Nephron progenitor cell (in vitro differentiated cells): ENCODE measurements around the gene DPH7.
A peak's percentile ranks its signal among the peaks of the same experiment; 100 is the strongest.

Experiments used
- DNase-seq: peaks from one replicate; pipeline ENCODE4 v3.0.0; 2021
- H3K27ac Mint-ChIP-seq: 2 replicates; pipeline ENCODE4 v1.8.0; 2021; ENCODE audit warnings: mild to moderate bottlenecking, moderate library complexity, mixed read lengths
- H3K27me3 Mint-ChIP-seq: 2 replicates; pipeline ENCODE4 v1.8.0; 2021; ENCODE audit warnings: mild to moderate bottlenecking, low read depth, mixed read lengths; ENCODE audit not compliant: poor library complexity
- H3K36me3 Mint-ChIP-seq: 2 replicates; pipeline ENCODE4 v1.8.0; 2021; ENCODE audit warnings: low read depth, mixed read lengths
- H3K4me1 Mint-ChIP-seq: 2 replicates; pipeline ENCODE4 v1.8.0; 2021; ENCODE audit warnings: mixed read lengths
- H3K4me3 Mint-ChIP-seq: 2 replicates; pipeline ENCODE4 v1.8.0; 2021; ENCODE audit warnings: mild to moderate bottlenecking, moderate library complexity, mixed read lengths
- H3K9me3 Mint-ChIP-seq: 2 replicates; pipeline ENCODE4 v1.8.0; 2021; ENCODE audit warnings: mild to moderate bottlenecking, moderate library complexity, mixed read lengths
- TF ChIP-seq, protein P1 (sequence below): fragments of 200-600 bp; sonication (generic); IDR thresholded peaks from 2 replicates; pipeline ENCODE4 v1.5.0; 2021; ENCODE audit warnings: antibody characterized with exemption

Gene DPH7

DNA sequence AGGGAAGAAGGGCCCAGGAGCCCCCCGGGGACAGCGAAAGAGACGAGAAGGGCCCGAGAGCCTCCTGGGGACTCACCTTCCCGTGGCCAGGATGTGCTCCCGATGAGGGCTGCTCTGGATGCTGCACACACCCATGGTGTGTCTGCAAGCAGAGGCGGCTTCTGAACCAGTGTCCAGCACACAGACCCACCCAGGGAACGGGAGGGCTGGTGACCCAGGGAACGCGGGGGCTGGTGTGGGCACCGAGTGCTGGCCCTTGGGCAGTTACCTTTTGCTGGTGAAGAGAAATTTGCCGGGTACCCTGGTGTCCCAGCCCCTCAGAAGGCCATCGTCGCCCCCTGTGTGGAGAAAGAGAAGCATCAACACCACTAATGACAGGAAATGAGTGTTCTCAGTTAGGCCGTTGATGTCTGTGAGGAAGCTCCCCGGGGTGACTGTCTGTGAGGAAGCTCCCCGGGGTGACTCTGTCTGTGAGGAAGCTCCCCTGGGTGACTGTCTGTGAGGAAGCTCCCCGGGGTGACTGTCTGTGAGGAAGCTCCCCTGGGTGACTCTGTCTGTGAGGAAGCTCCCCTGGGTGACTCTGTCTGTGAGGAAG lies 13.8 kb downstream of the DPH7 start:
- TF ChIP-seq, protein P1, sequence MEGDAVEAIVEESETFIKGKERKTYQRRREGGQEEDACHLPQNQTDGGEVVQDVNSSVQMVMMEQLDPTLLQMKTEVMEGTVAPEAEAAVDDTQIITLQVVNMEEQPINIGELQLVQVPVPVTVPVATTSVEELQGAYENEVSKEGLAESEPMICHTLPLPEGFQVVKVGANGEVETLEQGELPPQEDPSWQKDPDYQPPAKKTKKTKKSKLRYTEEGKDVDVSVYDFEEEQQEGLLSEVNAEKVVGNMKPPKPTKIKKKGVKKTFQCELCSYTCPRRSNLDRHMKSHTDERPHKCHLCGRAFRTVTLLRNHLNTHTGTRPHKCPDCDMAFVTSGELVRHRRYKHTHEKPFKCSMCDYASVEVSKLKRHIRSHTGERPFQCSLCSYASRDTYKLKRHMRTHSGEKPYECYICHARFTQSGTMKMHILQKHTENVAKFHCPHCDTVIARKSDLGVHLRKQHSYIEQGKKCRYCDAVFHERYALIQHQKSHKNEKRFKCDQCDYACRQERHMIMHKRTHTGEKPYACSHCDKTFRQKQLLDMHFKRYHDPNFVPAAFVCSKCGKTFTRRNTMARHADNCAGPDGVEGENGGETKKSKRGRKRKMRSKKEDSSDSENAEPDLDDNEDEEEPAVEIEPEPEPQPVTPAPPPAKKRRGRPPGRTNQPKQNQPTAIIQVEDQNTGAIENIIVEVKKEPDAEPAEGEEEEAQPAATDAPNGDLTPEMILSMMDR, result no peak
- H3K27me3 Mint-ChIP-seq, result peaks cover 5% of the 10 kb centered on the region
- no peak for DNase-seq
- peaks cover 4% of the 10 kb centered on the region for H3K9me3 Mint-ChIP-seq
- H3K4me3 Mint-ChIP-seq, result no peak overlapping the region
- H3K27ac Mint-ChIP-seq, result no peak overlapping the region
- peaks cover 1% of the 10 kb centered on the region for H3K4me1 Mint-ChIP-seq
- H3K36me3 Mint-ChIP-seq, result peaks cover 49% of the 10 kb centered on the region

DNA sequence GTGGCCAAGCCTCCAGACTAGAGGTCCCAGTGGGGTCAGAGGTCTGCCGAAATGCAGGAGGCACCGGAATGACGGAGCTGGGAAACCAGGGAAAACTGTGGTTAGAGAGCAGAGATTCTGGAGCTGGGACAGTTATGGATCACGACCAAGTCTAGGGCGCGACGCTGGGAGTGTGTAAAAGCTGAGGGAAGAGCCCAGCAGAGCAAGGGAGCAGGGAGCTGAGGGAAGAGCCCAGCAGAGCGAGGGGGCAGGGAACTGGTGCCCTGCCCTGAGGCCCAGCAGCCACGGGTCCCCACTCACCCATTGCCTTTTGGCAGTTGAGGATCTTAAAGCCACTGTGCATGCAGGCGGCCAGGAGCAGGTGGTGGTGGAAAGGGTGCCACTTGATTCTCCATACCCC lies 14.6 kb downstream of the DPH7 start:
- no peak overlapping the region for H3K4me3 Mint-ChIP-seq
- H3K27ac Mint-ChIP-seq, result peak overlapping the region; percentile 89
- peaks cover 6% of the 10 kb centered on the region for H3K4me1 Mint-ChIP-seq
- peaks cover 57% of the 10 kb centered on the region for H3K36me3 Mint-ChIP-seq
- peaks cover 5% of the 10 kb centered on the region for H3K27me3 Mint-ChIP-seq
- TF ChIP-seq, protein P1, result no peak
- H3K9me3 Mint-ChIP-seq, result peaks cover 10% of the 10 kb centered on the region
- no peak for DNase-seq

- Mint-ChIP-seq H3K4me3 (no peak overlapping the region), H3K9me3 (peaks cover 10% of the 10 kb centered on the region), H3K36me3 (peaks cover 73% of the 10 kb centered on the region), H3K4me1 (peaks cover 6% of the 10 kb centered on the region), H3K27me3 (peaks cover 5% of the 10 kb centered on the region), H3K27ac (peak overlapping the region; percentile 57)
- TF ChIP-seq, protein P1, result no peak
- no peak for DNase-seq
Measured at GRCh38 chr9:137558127-137558526, 20.6 kb downstream of the DPH7 start.

GRCh38 chr9:137556069-137556838 lies 22.5 kb downstream of the DPH7 start:
- Mint-ChIP-seq H3K9me3 (peaks cover 10% of the 10 kb centered on the region), H3K4me3 (no peak overlapping the region), H3K4me1 (peaks cover 11% of the 10 kb centered on the region), H3K27me3 (peaks cover 2% of the 10 kb centered on the region), H3K27ac (no peak overlapping the region), H3K36me3 (peaks cover 59% of the 10 kb centered on the region)
- TF ChIP-seq, protein P1, result no peak
- DNase-seq, result no peak

DNA sequence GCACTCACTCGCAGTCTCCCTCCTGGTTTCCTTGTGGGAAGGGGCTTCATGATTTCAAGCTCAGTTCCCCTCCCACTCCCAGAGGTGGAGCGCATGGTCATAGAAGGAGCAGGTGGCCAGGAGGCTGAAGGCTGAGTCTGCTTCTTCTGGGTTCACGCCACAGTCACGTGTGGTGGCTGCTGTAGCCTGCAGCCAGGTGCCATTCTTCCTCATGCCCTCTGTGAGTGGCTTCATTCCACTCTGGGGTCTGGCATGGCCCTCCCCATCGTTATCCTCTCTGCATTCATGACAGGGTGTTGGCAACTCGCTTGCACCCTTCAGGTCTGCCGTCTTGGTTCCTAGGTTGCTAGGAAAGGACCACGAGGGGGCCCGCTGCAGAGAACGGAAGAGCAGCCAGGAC lies 23.5 kb downstream of the DPH7 start:
- Mint-ChIP-seq H3K4me1 (peaks cover 14% of the 10 kb centered on the region), H3K27ac (no peak overlapping the region), H3K27me3 (peaks cover 2% of the 10 kb centered on the region), H3K4me3 (no peak overlapping the region), H3K36me3 (peaks cover 50% of the 10 kb centered on the region), H3K9me3 (peaks cover 8% of the 10 kb centered on the region)
- TF ChIP-seq, protein P1, result no peak
- no peak for DNase-seq
